Smooth muscle cell (in vitro differentiated cells): ENCODE data around the gene GRIN2D. TPM values are rescaled to one million over a fixed set of nuclear protein-coding genes. Genes with fewer than 3 reads are reported as not detected.

Experiments used
- DNase-seq: peaks from one replicate; lab custom pipeline; 2025; ENCODE audit not compliant: unreplicated experiment; lab: John Stamatoyannopoulos, UW
- H2AFZ ChIP-seq: fragments of 200-600 bp; sonication (generic); 2 replicates; pipeline ENCODE4 v1.6.0; 2016; ENCODE audit warnings: antibody characterized with exemption, low read depth, mild to moderate bottlenecking
- H3F3A ChIP-seq: fragments of 200-600 bp; sonication (generic); 2 replicates; pipeline ENCODE4 v1.6.0; 2017; ENCODE audit warnings: antibody characterized with exemption, low read depth
- H3K27ac ChIP-seq: fragments of 200-600 bp; sonication (generic); 2 replicates; pipeline ENCODE4 v1.5.1; 2016; ENCODE audit warnings: low read depth, mild to moderate bottlenecking
- H3K27me3 ChIP-seq: fragments of 200-600 bp; sonication (generic); 2 replicates; pipeline ENCODE4 v1.6.1; 2016; ENCODE audit warnings: low read depth, mild to moderate bottlenecking
- H3K36me3 ChIP-seq: fragments of 200-600 bp; sonication (generic); 2 replicates; pipeline ENCODE4 v1.5.1; 2016; ENCODE audit warnings: low read depth
- H3K4me1 ChIP-seq: fragments of 200-600 bp; sonication (generic); 2 replicates; pipeline ENCODE4 v1.5.1; 2016; ENCODE audit warnings: low read depth
- H3K4me2 ChIP-seq: fragments of 200-600 bp; sonication (generic); 2 replicates; pipeline ENCODE4 v1.6.0; 2016; ENCODE audit warnings: mild to moderate bottlenecking
- H3K4me3 ChIP-seq: fragments of 200-600 bp; sonication (generic); 2 replicates; pipeline ENCODE4 v1.5.1; 2016; ENCODE audit warnings: mild to moderate bottlenecking
- H3K79me2 ChIP-seq: fragments of 200-600 bp; sonication (generic); 2 replicates; pipeline ENCODE4 v1.6.0; 2016; ENCODE audit warnings: low read depth, mild to moderate bottlenecking
- H3K9ac ChIP-seq: fragments of 200-600 bp; sonication (generic); 2 replicates; pipeline ENCODE4 v1.6.0; 2016; ENCODE audit warnings: low read depth
- H3K9me3 ChIP-seq: fragments of 200-600 bp; sonication (generic); replicated peaks from 2 replicates; pipeline ENCODE4 v1.5.1; 2016; ENCODE audit warnings: low read depth
- H4K20me1 ChIP-seq: fragments of 200-600 bp; sonication (generic); 2 replicates; pipeline ENCODE4 v1.6.0; 2016; ENCODE audit warnings: low read depth
- WGBS: methylation state at CpG from one replicate; pipeline ENCODE4 v1.1.7; 2016; ENCODE audit warnings: low lambda C conversion rate; 5-methylcytosine and 5-hydroxymethylcytosine counted together
- polyA plus RNA-seq: library from polyadenylated mRNA; unstranded; fragments of >200 nt; fragmentation: Nextera tagmentation; extraction: Ambion mirVana; gene quantifications from 2 replicates; pipeline ENCODE4 v1.2.1, GENCODE V29; 2016
- total RNA-seq: library from RNA; depleted of rRNA; stranded (reverse); fragments of >200 nt; gene quantifications from 2 replicates; pipeline ENCODE4 v1.2.3, GENCODE V29; 2014
- TF ChIP-seq, protein P1 (sequence below): fragments of 200-600 bp; sonication (generic); IDR thresholded peaks from 2 replicates; pipeline ENCODE4 v1.5.1; 2017; ENCODE audit warnings: borderline replicate concordance, mild to moderate bottlenecking, antibody characterized with exemption; ENCODE audit not compliant: insufficient read depth, poor library complexity, severe bottlenecking

Gene GRIN2D
- total and polyA plus RNA-seq, 2 experiments from 2014 or later = 4.0 to 10.7 TPM

DNA sequence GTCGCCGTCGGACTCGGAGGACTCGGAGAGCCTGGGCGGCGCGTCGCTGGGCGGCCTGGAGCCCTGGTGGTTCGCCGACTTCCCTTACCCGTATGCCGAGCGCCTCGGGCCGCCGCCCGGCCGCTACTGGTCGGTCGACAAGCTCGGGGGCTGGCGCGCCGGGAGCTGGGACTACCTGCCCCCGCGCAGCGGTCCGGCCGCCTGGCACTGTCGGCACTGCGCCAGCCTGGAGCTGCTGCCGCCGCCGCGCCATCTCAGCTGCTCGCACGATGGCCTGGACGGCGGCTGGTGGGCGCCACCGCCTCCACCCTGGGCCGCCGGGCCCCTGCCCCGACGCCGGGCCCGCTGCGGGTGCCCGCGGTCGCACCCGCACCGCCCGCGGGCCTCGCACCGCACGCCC is 49.8 kb downstream of the GRIN2D start:
- Histone ChIP-seq H3K4me1 (peaks cover 13% of the 10 kb centered on the region), H3K27me3 (no peaks in the 10 kb centered on the region), H3K36me3 (no peaks in the 10 kb centered on the region), H3K4me2 (no peak overlapping the region), H2AFZ (no peak overlapping the region), H3K9me3 (no peaks in the 10 kb centered on the region), H4K20me1 (no peaks in the 10 kb centered on the region), H3F3A (peaks cover 5% of the 10 kb centered on the region), H3K27ac (no peak overlapping the region), H3K4me3 (no peak overlapping the region), H3K79me2 (peaks cover 16% of the 10 kb centered on the region), H3K9ac (no peak overlapping the region)
- WGBS = 36% methylated on average over 18 of the region's 60 CpGs
- TF ChIP-seq, protein P1, sequence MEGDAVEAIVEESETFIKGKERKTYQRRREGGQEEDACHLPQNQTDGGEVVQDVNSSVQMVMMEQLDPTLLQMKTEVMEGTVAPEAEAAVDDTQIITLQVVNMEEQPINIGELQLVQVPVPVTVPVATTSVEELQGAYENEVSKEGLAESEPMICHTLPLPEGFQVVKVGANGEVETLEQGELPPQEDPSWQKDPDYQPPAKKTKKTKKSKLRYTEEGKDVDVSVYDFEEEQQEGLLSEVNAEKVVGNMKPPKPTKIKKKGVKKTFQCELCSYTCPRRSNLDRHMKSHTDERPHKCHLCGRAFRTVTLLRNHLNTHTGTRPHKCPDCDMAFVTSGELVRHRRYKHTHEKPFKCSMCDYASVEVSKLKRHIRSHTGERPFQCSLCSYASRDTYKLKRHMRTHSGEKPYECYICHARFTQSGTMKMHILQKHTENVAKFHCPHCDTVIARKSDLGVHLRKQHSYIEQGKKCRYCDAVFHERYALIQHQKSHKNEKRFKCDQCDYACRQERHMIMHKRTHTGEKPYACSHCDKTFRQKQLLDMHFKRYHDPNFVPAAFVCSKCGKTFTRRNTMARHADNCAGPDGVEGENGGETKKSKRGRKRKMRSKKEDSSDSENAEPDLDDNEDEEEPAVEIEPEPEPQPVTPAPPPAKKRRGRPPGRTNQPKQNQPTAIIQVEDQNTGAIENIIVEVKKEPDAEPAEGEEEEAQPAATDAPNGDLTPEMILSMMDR = no peak
- DNase-seq = no peak

Other genes starting within 250 kb of the GRIN2D start
- 9.8 and 16.5 TPM in 2 replicates for gene LIG1, start 223.3 kb upstream of the GRIN2D start, total RNA-seq
- 26.1 and 38.5 TPM in 2 replicates for gene LIG1, start 223.3 kb upstream of the GRIN2D start, polyA plus RNA-seq
- 0.18 and 1.3 TPM in 2 replicates for gene ZSWIM9, start 223.0 kb upstream of the GRIN2D start, total RNA-seq
- 1.3 and 1.6 TPM in 2 replicates for gene ZSWIM9, start 223.0 kb upstream of the GRIN2D start, polyA plus RNA-seq
- 17.7 and 30.0 TPM in 2 replicates for gene CARD8, start 137.8 kb upstream of the GRIN2D start, total RNA-seq
- gene CARD8, start 137.8 kb upstream of the GRIN2D start, polyA plus RNA-seq = 9.0 and 9.3 TPM in 2 replicates
- 0.22 and 1.5 TPM in 2 replicates for gene ZNF114, start 123.6 kb upstream of the GRIN2D start, total RNA-seq
- 0.67 and 3.2 TPM in 2 replicates for gene ZNF114, start 123.6 kb upstream of the GRIN2D start, polyA plus RNA-seq
- 74.5 and 95.2 TPM in 2 replicates for gene EMP3, start 68.1 kb upstream of the GRIN2D start, total RNA-seq
- 424 and 458 TPM in 2 replicates for gene EMP3, start 68.1 kb upstream of the GRIN2D start, polyA plus RNA-seq
- 3.0 and 3.8 TPM in 2 replicates for gene TMEM143, start 29.7 kb upstream of the GRIN2D start, total RNA-seq
- gene TMEM143, start 29.7 kb upstream of the GRIN2D start, polyA plus RNA-seq = 11.2 and 18.7 TPM in 2 replicates
- gene SYNGR4, start 29.3 kb upstream of the GRIN2D start, total RNA-seq = not detected in 2 replicates
- 0.98 TPM in 1 of 2 replicates, not detected in the other for gene SYNGR4, start 29.3 kb upstream of the GRIN2D start, polyA plus RNA-seq
- 203 and 239 TPM in 2 replicates for gene KDELR1, start 2.1 kb upstream of the GRIN2D start, total RNA-seq
- gene KDELR1, start 2.1 kb upstream of the GRIN2D start, polyA plus RNA-seq = 296 and 315 TPM in 2 replicates
- 11.7 and 22.1 TPM in 2 replicates for gene GRWD1, start 52.3 kb downstream of the GRIN2D start, total RNA-seq
- 23.6 and 25.7 TPM in 2 replicates for gene GRWD1, start 52.3 kb downstream of the GRIN2D start, polyA plus RNA-seq
- 1.2 and 1.8 TPM in 2 replicates for gene KCNJ14, start 61.9 kb downstream of the GRIN2D start, total RNA-seq
- 1.7 and 2.0 TPM in 2 replicates for gene KCNJ14, start 61.9 kb downstream of the GRIN2D start, polyA plus RNA-seq
- gene CYTH2, start 75.7 kb downstream of the GRIN2D start, total RNA-seq = 44.5 and 49.7 TPM in 2 replicates
- 62.1 and 95.0 TPM in 2 replicates for gene CYTH2, start 75.7 kb downstream of the GRIN2D start, polyA plus RNA-seq
- gene LMTK3, start 118.2 kb downstream of the GRIN2D start, total RNA-seq = 1.1 and 3.1 TPM in 2 replicates
- gene LMTK3, start 118.2 kb downstream of the GRIN2D start, polyA plus RNA-seq = 0.66 and 1.8 TPM in 2 replicates
- gene SULT2B1, start 158.5 kb downstream of the GRIN2D start, total RNA-seq = 1.7 TPM in 1 of 2 replicates, not detected in the other
- 0.13 and 2.3 TPM in 2 replicates for gene SULT2B1, start 158.5 kb downstream of the GRIN2D start, polyA plus RNA-seq
- not detected in 2 replicates for gene SPACA4, start 213.1 kb downstream of the GRIN2D start, total RNA-seq
- 0.43 TPM in 1 of 2 replicates, not detected in the other for gene SPACA4, start 213.1 kb downstream of the GRIN2D start, polyA plus RNA-seq
- 0.49 and 0.72 TPM in 2 replicates for gene FAM83E, start 221.4 kb downstream of the GRIN2D start, total RNA-seq
- 0.49 and 2.0 TPM in 2 replicates for gene FAM83E, start 221.4 kb downstream of the GRIN2D start, polyA plus RNA-seq
- gene RPL18, start 225.5 kb downstream of the GRIN2D start, total RNA-seq = 1,279 and 1,519 TPM in 2 replicates
- 666 and 762 TPM in 2 replicates for gene RPL18, start 225.5 kb downstream of the GRIN2D start, polyA plus RNA-seq
- gene SPHK2, start 225.8 kb downstream of the GRIN2D start, total RNA-seq = 4.0 and 8.2 TPM in 2 replicates
- 9.3 and 13.8 TPM in 2 replicates for gene SPHK2, start 225.8 kb downstream of the GRIN2D start, polyA plus RNA-seq
- 3.5 and 4.5 TPM in 2 replicates for gene DBP, start 243.7 kb downstream of the GRIN2D start, total RNA-seq
- 6.9 and 11.3 TPM in 2 replicates for gene DBP, start 243.7 kb downstream of the GRIN2D start, polyA plus RNA-seq